ENCODE measurements around the gene SYT7. TPM values are rescaled to one million over a fixed set of nuclear protein-coding genes. Genes with fewer than 3 reads are reported as not detected.

The SYT7 gene
- total RNA-seq, 1 experiment from 2014 or later, result 25.2 TPM

GRCh38 chr11:61485080-61485479 lies 95.8 kb downstream of the SYT7 start:
- intact Hi-C loops (cut with micrococcal nuclease), result loop anchor here (10.0 kb wide), 1 partner anchor 250 kb away; no protein-coding TSS in a partner anchor
- peaks cover 7% of the 10 kb centered on the region for H3K4me1 Mint-ChIP-seq (ENCODE audit: insufficient read depth, unreplicated experiment)
- peaks cover 11% of the 10 kb centered on the region for H3K27me3 Mint-ChIP-seq (ENCODE audit: insufficient read depth, unreplicated experiment)
- POLR2A ChIA-PET, result interaction anchor here (0.7 to 1.5 kb wide), 2 partner anchors 13 to 130 kb away, joined by 3 read pairs; no protein-coding TSS in a partner anchor
- no peak for DNase-seq (ENCODE audit: unreplicated experiment)
- H3K9me3 Mint-ChIP-seq (ENCODE audit: unreplicated experiment), result no peaks in the 10 kb centered on the region
- no TSS peak for BruUV-seq (replicated peaks)
- H3K4me3 Mint-ChIP-seq (ENCODE audit: unreplicated experiment), result no peak overlapping the region
- CTCF ChIA-PET, result interaction anchor here (0.7 to 5.2 kb wide), 5 partner anchors 10 to 154 kb away, joined by 4 to 39 read pairs (median 7); no protein-coding TSS in a partner anchor
- no peak for TF ChIP-seq CTCF (IDR thresholded peaks at IDR 0.05; ENCODE audit: unreplicated experiment)
- no peak overlapping the region for H3K27ac Mint-ChIP-seq (ENCODE audit: low read depth, unreplicated experiment)
- peaks cover 6% of the 10 kb centered on the region for H3K36me3 Mint-ChIP-seq (ENCODE audit: insufficient read depth, unreplicated experiment)

- peaks cover 7% of the 10 kb centered on the region for H3K4me1 Mint-ChIP-seq (ENCODE audit: insufficient read depth, unreplicated experiment)
- no TSS peak for BruUV-seq (replicated peaks)
- H3K36me3 Mint-ChIP-seq (ENCODE audit: insufficient read depth, unreplicated experiment), result peaks cover 6% of the 10 kb centered on the region
- DNase-seq (ENCODE audit: unreplicated experiment), result no peak
- H3K27ac Mint-ChIP-seq (ENCODE audit: low read depth, unreplicated experiment), result no peak overlapping the region
- H3K27me3 Mint-ChIP-seq (ENCODE audit: insufficient read depth, unreplicated experiment), result peaks cover 11% of the 10 kb centered on the region
- TF ChIP-seq CTCF (IDR thresholded peaks at IDR 0.05; ENCODE audit: unreplicated experiment), result no peak
- H3K9me3 Mint-ChIP-seq (ENCODE audit: unreplicated experiment), result no peaks in the 10 kb centered on the region
- POLR2A ChIA-PET, result interaction anchor here (1.5 kb wide), 1 partner anchor 13 kb away, joined by 3 read pairs; no protein-coding TSS in a partner anchor
- H3K4me3 Mint-ChIP-seq (ENCODE audit: unreplicated experiment), result no peak overlapping the region
- CTCF ChIA-PET, result interaction anchor here (0.9 to 5.2 kb wide), 6 partner anchors 9 to 154 kb away, joined by 4 to 39 read pairs (median 7); no protein-coding TSS in a partner anchor
- intact Hi-C loops (cut with micrococcal nuclease), result loop anchor here (10.0 kb wide), 1 partner anchor 250 kb away; no protein-coding TSS in a partner anchor
These were observed 96.3 kb downstream of the SYT7 start for GRCh38 chr11:61484541-61484940.

- no peak overlapping the region for H3K27ac Mint-ChIP-seq (ENCODE audit: low read depth, unreplicated experiment)
- peaks cover 11% of the 10 kb centered on the region for H3K27me3 Mint-ChIP-seq (ENCODE audit: insufficient read depth, unreplicated experiment)
- BruUV-seq (replicated peaks), result no TSS peak
- POLR2A ChIA-PET, result interaction anchor here (0.6 kb wide), 1 partner anchor 119 kb away, joined by 3 read pairs; no protein-coding TSS in a partner anchor
- H3K36me3 Mint-ChIP-seq (ENCODE audit: insufficient read depth, unreplicated experiment), result peaks cover 6% of the 10 kb centered on the region
- TF ChIP-seq CTCF (IDR thresholded peaks at IDR 0.05; ENCODE audit: unreplicated experiment), result peak; percentile 63
- intact Hi-C loops (cut with micrococcal nuclease), result loop anchor here (10.0 kb wide), 1 partner anchor 252 kb away; no protein-coding TSS in a partner anchor
- H3K4me3 Mint-ChIP-seq (ENCODE audit: unreplicated experiment), result no peak overlapping the region
- CTCF ChIA-PET, result interaction anchor here (0.5 to 9.0 kb wide), 10 partner anchors 9 to 155 kb away, joined by 3 to 142 read pairs (median 5); no protein-coding TSS in a partner anchor
- H3K4me1 Mint-ChIP-seq (ENCODE audit: insufficient read depth, unreplicated experiment), result no peaks in the 10 kb centered on the region
- no peaks in the 10 kb centered on the region for H3K9me3 Mint-ChIP-seq (ENCODE audit: unreplicated experiment)
- no peak for DNase-seq (ENCODE audit: unreplicated experiment)
These were observed 98.4 kb downstream of the SYT7 start for GRCh38 chr11:61482513-61482912.

GRCh38 chr11:61481806-61482205 lies 99.1 kb downstream of the SYT7 start:
- no peaks in the 10 kb centered on the region for H3K4me1 Mint-ChIP-seq (ENCODE audit: insufficient read depth, unreplicated experiment)
- BruUV-seq (replicated peaks), result no TSS peak
- H3K27ac Mint-ChIP-seq (ENCODE audit: low read depth, unreplicated experiment), result no peak overlapping the region
- H3K9me3 Mint-ChIP-seq (ENCODE audit: unreplicated experiment), result no peaks in the 10 kb centered on the region
- H3K27me3 Mint-ChIP-seq (ENCODE audit: insufficient read depth, unreplicated experiment), result peaks cover 11% of the 10 kb centered on the region
- no peak for TF ChIP-seq CTCF (IDR thresholded peaks at IDR 0.05; ENCODE audit: unreplicated experiment)
- ChIA-PET CTCF (interaction anchor here (0.5 to 9.0 kb wide), 9 partner anchors 9 to 155 kb away, joined by 3 to 142 read pairs (median 5); no protein-coding TSS in a partner anchor), POLR2A (no interaction called here)
- H3K4me3 Mint-ChIP-seq (ENCODE audit: unreplicated experiment), result no peak overlapping the region
- no peak for DNase-seq (ENCODE audit: unreplicated experiment)
- H3K36me3 Mint-ChIP-seq (ENCODE audit: insufficient read depth, unreplicated experiment), result peaks cover 6% of the 10 kb centered on the region
- intact Hi-C loops (cut with micrococcal nuclease), result loop anchor here (10.0 kb wide), 1 partner anchor 253 kb away; no protein-coding TSS in a partner anchor

Data from MCF 10A (cell line).